DND-41 (cell line): ENCODE data around the gene CSRNP3.
"Not testable (repeated sequence)": the region's sequence is repeated elsewhere in the genome, so short reads cannot be mapped to it uniquely, and the experiment has no call there.

Experiments used
- ATAC-seq: fragments of 200-7000 bp; cut with Tn5 transposase; 3 replicates; pipeline ENCODE4 v1.9.1; 2021; ENCODE audit warnings: low read depth; ENCODE audit not compliant: insufficient read depth
- DNase-seq: peaks from one replicate; pipeline ENCODE4 v3.0.0-alpha.2; 2020
- H2AFZ ChIP-seq: 2 replicates; pipeline ENCODE4 v1.6.0; 2012; ENCODE audit warnings: low read depth, low read length
- H3K27ac ChIP-seq: 2 replicates; pipeline ENCODE4 v1.5.1; 2012; ENCODE audit warnings: low read length, inconsistent platforms
- H3K27me3 ChIP-seq: fragments of 200-600 bp; sonication (generic); 2 replicates; pipeline ENCODE4 v1.6.0; 2012; ENCODE audit warnings: low read length, mild to moderate bottlenecking, inconsistent platforms; ENCODE audit not compliant: insufficient read depth, poor library complexity
- H3K36me3 ChIP-seq: 2 replicates; pipeline ENCODE4 v1.5.1; 2012; ENCODE audit warnings: low read length, inconsistent platforms; ENCODE audit not compliant: insufficient read depth
- H3K4me1 ChIP-seq: 2 replicates; pipeline ENCODE4 v1.5.1; 2012; ENCODE audit warnings: mild to moderate bottlenecking, low read length; ENCODE audit not compliant: insufficient read depth
- H3K4me2 ChIP-seq: 2 replicates; pipeline ENCODE4 v1.6.0; 2012; ENCODE audit warnings: mild to moderate bottlenecking, moderate library complexity, low read length, inconsistent platforms; ENCODE audit not compliant: insufficient read depth
- H3K4me3 ChIP-seq, 2 experiments: fragments of 200-600 bp in 1 of 2; shearing (Covaris generic) in 1 of 2; 2 replicates each; pipeline ENCODE4 v1.5.1; 2012 to 2016; ENCODE audit warnings: inconsistent platforms in 2 of 2, low read length in 2 of 2, mild to moderate bottlenecking in 2 of 2, low read depth in 1 of 2, moderate library complexity in 1 of 2
- H3K79me2 ChIP-seq: 2 replicates; pipeline ENCODE4 v1.6.0; 2012; ENCODE audit warnings: low read length, inconsistent platforms; ENCODE audit not compliant: insufficient read depth
- H3K9ac ChIP-seq: 2 replicates; pipeline ENCODE4 v1.6.0; 2012; ENCODE audit warnings: low read depth, mild to moderate bottlenecking, inconsistent platforms, low read length, moderate library complexity
- H3K9me3 ChIP-seq: 2 replicates; pipeline ENCODE4 v1.5.1; 2012; ENCODE audit warnings: low read length, moderate library complexity, mild to moderate bottlenecking, inconsistent platforms; ENCODE audit not compliant: insufficient read depth, severe bottlenecking
- H4K20me1 ChIP-seq: 2 replicates; pipeline ENCODE4 v1.6.0; 2012; ENCODE audit warnings: low read length; ENCODE audit not compliant: insufficient read depth
- CTCF ChIP-seq: IDR thresholded peaks from 2 replicates; pipeline ENCODE4 v1.5.1; 2012; ENCODE audit warnings: borderline replicate concordance, low read length, moderate library complexity, mild to moderate bottlenecking; ENCODE audit not compliant: poor library complexity, severe bottlenecking; ENCODE audit errors: extremely low read depth
- EZH2 ChIP-seq: IDR thresholded peaks from 3 replicates; pipeline ENCODE4 v1.6.1; 2012; ENCODE audit warnings: borderline replicate concordance, low read depth, mild to moderate bottlenecking, moderate library complexity, low read length, inconsistent platforms; ENCODE audit not compliant: severe bottlenecking

CSRNP3 gene

GRCh38 chr2:165665614-165666013, 196.1 kb downstream of the CSRNP3 start:
- Histone ChIP-seq H2AFZ (no peak overlapping the region), H4K20me1 (no peaks in the 10 kb centered on the region), H3K27ac (no peak overlapping the region), H3K4me2 (no peak overlapping the region), H3K36me3 (no peaks in the 10 kb centered on the region), H3K79me2 (no peaks in the 10 kb centered on the region), H3K9me3 (no peaks in the 10 kb centered on the region), H3K4me3 (no peak overlapping the region), H3K9ac (no peak overlapping the region), H3K4me1 (no peaks in the 10 kb centered on the region), H3K27me3 (no peaks in the 10 kb centered on the region)
- no peak for DNase-seq
- ATAC-seq = no peak
- no peak for TF ChIP-seq CTCF
- TF ChIP-seq EZH2 = no peak

- not testable (repeated sequence) for ATAC-seq, H3K27me3 ChIP-seq, H3K9ac ChIP-seq, H3K27ac ChIP-seq, H3K4me3 ChIP-seq, H4K20me1 ChIP-seq, H3K4me2 ChIP-seq, H3K79me2 ChIP-seq, DNase-seq, H3K9me3 ChIP-seq, H2AFZ ChIP-seq, H3K36me3 ChIP-seq, H3K4me1 ChIP-seq
These were observed 196.6 kb downstream of the CSRNP3 start for GRCh38 chr2:165666073-165666472.

GRCh38 chr2:165666605-165667004, 197.1 kb downstream of the CSRNP3 start:
- Histone ChIP-seq H3K36me3 (no peaks in the 10 kb centered on the region), H3K27ac (no peak overlapping the region), H3K9ac (no peak overlapping the region), H3K79me2 (no peaks in the 10 kb centered on the region), H3K27me3 (no peaks in the 10 kb centered on the region), H4K20me1 (no peaks in the 10 kb centered on the region), H2AFZ (no peak overlapping the region), H3K4me2 (no peak overlapping the region), H3K9me3 (no peaks in the 10 kb centered on the region), H3K4me3 (no peak overlapping the region), H3K4me1 (no peaks in the 10 kb centered on the region)
- no peak for ATAC-seq
- DNase-seq = no peak
- no peak for TF ChIP-seq EZH2
- no peak for TF ChIP-seq CTCF

- Histone ChIP-seq H3K9ac (no peak overlapping the region), H3K27me3 (no peaks in the 10 kb centered on the region), H3K79me2 (no peaks in the 10 kb centered on the region), H3K4me3 (no peak overlapping the region), H2AFZ (no peak overlapping the region), H3K36me3 (no peaks in the 10 kb centered on the region), H3K9me3 (no peaks in the 10 kb centered on the region), H4K20me1 (no peaks in the 10 kb centered on the region), H3K4me1 (no peaks in the 10 kb centered on the region), H3K4me2 (no peak overlapping the region), H3K27ac (no peak overlapping the region)
- DNase-seq (no peak), ATAC-seq (no peak)
- TF ChIP-seq EZH2 (no peak), CTCF (no peak)
These were observed 197.9 kb downstream of the CSRNP3 start for GRCh38 chr2:165667375-165667774.
